HG02852 (cell line): Measurements from ENCODE around the gene JAG1.

Experiments used
- ATAC-seq: cut with Tn5 transposase; IDR thresholded peaks from one replicate; pipeline ENCODE4 v1.9.1; 2021; ENCODE audit warnings: mild to moderate bottlenecking, moderate library complexity; ENCODE audit not compliant: unreplicated experiment

The JAG1 gene

GRCh38 chr20:10669843-10670446 is 3.9 kb downstream of the JAG1 start:
- no peak for ATAC-seq

- no peak for ATAC-seq
Measured at GRCh38 chr20:10668677-10669368, 5.0 kb downstream of the JAG1 start.

DNA sequence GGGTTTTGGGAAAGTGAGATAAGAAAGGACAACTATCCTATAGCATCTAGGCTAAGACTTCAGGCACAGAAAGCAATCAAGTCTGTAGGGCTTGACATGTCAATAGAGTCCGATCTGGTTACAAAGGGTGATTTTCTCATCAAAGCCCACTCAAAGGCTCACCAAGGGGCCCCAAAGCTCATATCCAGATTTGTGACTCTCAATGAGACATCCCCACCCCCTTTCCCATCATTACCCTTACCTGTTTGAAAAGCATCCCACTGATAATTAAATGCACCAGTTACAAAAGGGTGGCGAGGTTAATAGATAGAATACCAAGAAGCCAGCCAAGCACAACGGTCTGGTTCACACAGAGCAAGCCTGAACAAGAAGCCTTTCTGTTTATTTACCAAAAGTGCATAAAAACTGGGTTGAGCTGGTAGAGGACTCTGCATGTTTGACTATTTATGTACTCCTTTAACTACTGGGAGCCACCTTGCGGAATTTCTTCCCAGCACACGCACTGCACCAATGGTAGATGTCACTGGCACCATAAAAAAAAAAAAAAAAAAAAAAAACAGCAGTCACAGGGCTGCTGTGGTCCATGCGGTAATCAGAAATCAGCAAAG is 6.1 kb downstream of the JAG1 start:
- ATAC-seq: no peak

DNA sequence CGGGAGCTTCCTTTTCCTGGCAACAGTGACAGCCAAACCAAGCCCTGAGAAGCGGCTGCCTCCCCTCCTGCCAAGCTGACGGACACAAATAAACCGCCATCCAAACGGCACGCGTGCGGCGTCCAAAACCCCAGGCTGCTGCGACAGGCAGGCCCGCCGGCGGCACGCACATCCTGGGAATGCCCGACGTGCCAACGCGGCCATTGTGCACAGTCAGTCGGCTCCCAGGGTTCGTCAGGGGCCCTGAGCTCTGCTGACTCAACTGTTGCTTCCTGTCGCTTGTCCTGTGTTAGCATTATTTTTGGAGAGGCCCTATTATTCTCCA is 6.8 kb downstream of the JAG1 start:
- ATAC-seq: no peak

GRCh38 chr20:10666221-10667076 is 7.3 kb downstream of the JAG1 start:
- no peak for ATAC-seq

DNA sequence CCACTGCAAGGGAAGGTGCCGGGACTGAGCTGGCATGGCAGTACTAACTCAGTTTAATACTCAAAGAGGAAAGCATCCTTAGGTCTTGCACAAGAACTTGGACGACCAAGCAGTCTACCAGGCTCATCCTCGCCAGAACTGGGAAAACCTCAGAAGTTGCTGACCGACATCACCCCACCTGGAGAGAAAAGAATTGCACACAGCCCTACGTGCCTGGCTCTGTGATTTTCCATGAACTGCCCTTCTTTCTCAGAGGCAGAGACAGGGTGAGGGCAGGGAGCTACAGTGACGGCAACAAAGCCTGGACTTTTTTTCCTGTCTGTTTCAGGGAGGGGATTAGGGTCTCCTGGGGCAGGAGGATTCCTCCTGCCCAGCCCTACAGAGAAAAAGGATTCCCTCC is 8.0 kb downstream of the JAG1 start:
- no peak for ATAC-seq

GRCh38 chr20:10665027-10665561 is 8.7 kb downstream of the JAG1 start:
- no peak for ATAC-seq

GRCh38 chr20:10663756-10664155 is 10.0 kb downstream of the JAG1 start:
- ATAC-seq: no peak

DNA sequence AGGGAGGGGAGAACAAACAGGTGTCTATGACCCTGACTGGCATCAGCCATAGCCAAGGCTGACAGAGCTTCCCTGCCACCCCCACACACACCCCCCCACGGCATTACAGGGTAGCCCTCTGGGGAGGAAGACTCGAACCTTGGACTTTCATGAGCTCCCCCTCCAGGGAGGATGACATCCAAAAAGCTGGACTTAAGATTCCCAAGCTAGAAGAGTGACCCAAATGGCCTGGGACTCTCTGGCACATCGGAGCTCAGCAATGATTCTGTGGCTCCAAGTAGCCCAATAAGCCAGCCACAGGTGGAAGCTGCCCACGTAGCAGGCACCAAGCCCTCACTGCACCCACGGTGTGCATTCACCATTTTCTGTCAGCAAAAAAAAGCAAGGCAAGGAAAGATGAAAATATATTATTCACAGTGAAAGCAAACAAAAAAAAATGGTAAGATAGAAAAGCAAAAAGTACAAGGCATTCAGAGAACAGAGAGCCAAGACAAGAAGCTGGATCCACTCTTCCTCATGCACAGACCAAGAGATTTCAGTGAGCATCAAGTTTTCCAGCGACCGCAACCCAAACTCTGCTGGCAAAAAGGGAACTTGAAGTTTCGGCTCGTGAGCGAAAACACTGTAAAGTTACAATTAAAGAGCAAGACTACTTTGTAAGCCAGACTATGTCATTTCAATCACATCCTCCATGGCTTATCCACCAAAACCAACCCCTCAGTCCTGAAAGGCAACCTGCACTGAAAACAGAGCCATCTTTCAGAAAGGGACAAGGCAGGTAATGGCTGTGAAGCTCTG is 10.9 kb downstream of the JAG1 start:
- no peak for ATAC-seq

- no peak for ATAC-seq
Measured at GRCh38 chr20:10662151-10662550, 11.6 kb downstream of the JAG1 start.

GRCh38 chr20:10661261-10661660 is 12.5 kb downstream of the JAG1 start:
- no peak for ATAC-seq

DNA sequence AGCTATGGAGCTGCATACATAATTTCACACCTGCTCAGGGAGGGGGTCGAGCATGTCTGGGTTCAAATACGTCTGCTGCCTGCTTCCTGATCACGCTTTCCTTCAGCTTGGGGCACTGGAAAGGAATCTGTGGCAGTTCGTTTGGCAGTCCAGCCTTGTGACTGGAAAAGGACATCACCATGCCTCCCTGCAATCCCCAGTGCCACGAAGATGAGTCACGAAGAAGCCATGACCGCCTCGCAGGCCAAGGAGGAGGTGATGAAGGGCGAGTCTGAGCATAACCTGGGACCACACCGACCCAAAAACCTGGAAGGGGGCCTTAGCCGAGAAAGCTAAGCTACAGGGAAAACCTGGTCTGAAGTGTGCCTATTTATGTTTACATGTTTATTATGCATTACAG is 13.1 kb downstream of the JAG1 start:
- ATAC-seq: no peak

GRCh38 chr20:10659651-10660601 is 13.9 kb downstream of the JAG1 start:
- ATAC-seq: no peak

- ATAC-seq: no peak
Measured at GRCh38 chr20:10658876-10659632, 14.7 kb downstream of the JAG1 start.

GRCh38 chr20:10658051-10658823 is 15.6 kb downstream of the JAG1 start:
- ATAC-seq: no peak

DNA sequence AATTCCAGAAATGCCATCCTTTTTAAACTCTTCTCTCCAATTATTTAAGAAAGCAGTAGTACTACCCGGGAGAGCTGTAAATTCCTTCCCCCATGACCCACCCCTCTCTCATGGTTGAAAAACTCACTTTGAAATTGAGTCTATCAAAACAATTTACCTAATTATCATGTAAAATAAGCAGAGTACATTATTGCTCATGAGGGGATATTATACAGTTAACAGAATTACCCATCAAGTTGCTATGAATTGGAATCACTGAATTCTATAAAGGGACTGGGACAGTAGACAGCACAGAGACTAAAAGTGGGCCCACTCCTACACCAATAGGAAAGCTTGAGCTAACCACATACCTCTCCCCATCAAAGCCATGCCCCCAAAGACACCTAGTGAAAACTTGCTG is 16.3 kb downstream of the JAG1 start:
- ATAC-seq: no peak

GRCh38 chr20:10655720-10656669 is 17.8 kb downstream of the JAG1 start:
- no peak for ATAC-seq
